GM21528 (cell line): Measurements from ENCODE around the gene TPP1.

Source experiments
- ATAC-seq: cut with Tn5 transposase; IDR thresholded peaks from one replicate; pipeline ENCODE4 v1.9.1; 2021; ENCODE audit warnings: mild to moderate bottlenecking, moderate library complexity; ENCODE audit not compliant: unreplicated experiment, low FRiP score

The TPP1 gene

GRCh38 chr11:6568191-6568918 lies 50.9 kb downstream of the TPP1 start:
- ATAC-seq: no peak

GRCh38 chr11:6567371-6567745 lies 51.9 kb downstream of the TPP1 start:
- no peak for ATAC-seq

GRCh38 chr11:6566704-6567370 lies 52.4 kb downstream of the TPP1 start:
- no peak for ATAC-seq

GRCh38 chr11:6565988-6566703 lies 53.1 kb downstream of the TPP1 start:
- no peak for ATAC-seq

- no peak for ATAC-seq
These were observed 53.9 kb downstream of the TPP1 start for GRCh38 chr11:6565325-6565724.

- no peak for ATAC-seq
These were observed 55.6 kb downstream of the TPP1 start for GRCh38 chr11:6563667-6564066.

- ATAC-seq: no peak
These were observed 56.1 kb downstream of the TPP1 start for GRCh38 chr11:6563121-6563619.
